Fibroblast of skin of left quadriceps (primary cell): ENCODE results near the gene ACSS1.

Experiments used
- DNase-seq, 2 experiments: peaks; one replicate each; pipeline ENCODE4 v3.0.0-alpha.2; 2013; ENCODE audit warnings: low read depth in 2 of 2

Gene ACSS1

GRCh38 chr20:25058051-25058846 is at the start of gene ACSS1:
ACSS1 (minus strand) TSS chr20:25058139; CDS start chr20:25058102, 37 bp downstream.
- no peak for DNase-seq

- no peak for DNase-seq
Measured at GRCh38 chr20:25103526-25103925, 45.6 kb upstream of the ACSS1 start.

GRCh38 chr20:25100914-25101313 is 43.0 kb upstream of the ACSS1 start:
- DNase-seq, result no peak

- no peak for DNase-seq
Measured at GRCh38 chr20:25099601-25100140, 41.7 kb upstream of the ACSS1 start.

- no peak for DNase-seq
Measured at GRCh38 chr20:25097498-25097897, 39.6 kb upstream of the ACSS1 start.

GRCh38 chr20:25090492-25091429 is 32.8 kb upstream of the ACSS1 start:
- no peak for DNase-seq

GRCh38 chr20:25089662-25090061 is 31.7 kb upstream of the ACSS1 start:
- DNase-seq, result no peak

- no peak for DNase-seq
Measured at GRCh38 chr20:25089096-25089495, 31.2 kb upstream of the ACSS1 start.

GRCh38 chr20:25088267-25088666 is 30.3 kb upstream of the ACSS1 start:
- no peak for DNase-seq

- no peak for DNase-seq
Measured at GRCh38 chr20:25087186-25087929, 29.4 kb upstream of the ACSS1 start.

GRCh38 chr20:25085756-25086495 is 28.0 kb upstream of the ACSS1 start:
- no peak for DNase-seq

GRCh38 chr20:25084626-25085187 is 26.8 kb upstream of the ACSS1 start:
- DNase-seq, result no peak

GRCh38 chr20:25083773-25084625 is 26.1 kb upstream of the ACSS1 start:
- no peak for DNase-seq

- DNase-seq, result no peak
Measured at GRCh38 chr20:25083141-25083772, 25.3 kb upstream of the ACSS1 start.

GRCh38 chr20:25082498-25082873 is 24.5 kb upstream of the ACSS1 start:
- DNase-seq, result no peak

- DNase-seq, result no peak
Measured at GRCh38 chr20:25081730-25082497, 24.0 kb upstream of the ACSS1 start, which contains the start of gene VSX1. VSX1 (minus strand) TSS chr20:25082141; CDS start chr20:25082096, 45 bp downstream.

GRCh38 chr20:25081065-25081729 is 23.3 kb upstream of the ACSS1 start:
- no peak for DNase-seq

GRCh38 chr20:25079171-25079570 is 21.2 kb upstream of the ACSS1 start:
- DNase-seq, result no peak
